ENCODE results near the gene CHST1.

DNA sequence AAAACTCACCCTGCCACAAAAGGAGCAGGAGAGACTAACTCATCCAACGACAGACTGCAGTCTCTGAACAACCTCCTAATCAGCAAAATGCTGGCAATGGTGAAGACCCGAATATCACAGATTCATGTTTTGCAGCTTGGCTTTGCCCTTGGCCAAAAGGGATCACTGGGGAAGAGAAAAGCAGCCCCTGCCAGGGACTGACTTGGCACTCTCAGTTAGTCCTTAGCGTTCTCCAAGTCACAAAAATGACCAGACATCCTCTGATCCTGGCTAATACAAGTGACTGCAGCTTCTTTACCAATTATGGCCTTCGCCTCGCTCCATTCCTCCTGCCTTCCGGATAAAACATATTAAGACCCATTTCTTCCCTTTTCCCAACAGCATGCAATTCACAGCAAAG, 22.4 kb upstream of the CHST1 start:
- TF ChIP-seq POLR2A (IDR thresholded peaks at IDR 0.05; ENCODE audit: low read depth, low read length): no peak
- no peak for TF ChIP-seq EZH2 (IDR thresholded peaks at IDR 0.05; ENCODE audit: borderline replicate concordance, low read depth, low read length, severe bottlenecking)
- TF ChIP-seq, protein P1, sequence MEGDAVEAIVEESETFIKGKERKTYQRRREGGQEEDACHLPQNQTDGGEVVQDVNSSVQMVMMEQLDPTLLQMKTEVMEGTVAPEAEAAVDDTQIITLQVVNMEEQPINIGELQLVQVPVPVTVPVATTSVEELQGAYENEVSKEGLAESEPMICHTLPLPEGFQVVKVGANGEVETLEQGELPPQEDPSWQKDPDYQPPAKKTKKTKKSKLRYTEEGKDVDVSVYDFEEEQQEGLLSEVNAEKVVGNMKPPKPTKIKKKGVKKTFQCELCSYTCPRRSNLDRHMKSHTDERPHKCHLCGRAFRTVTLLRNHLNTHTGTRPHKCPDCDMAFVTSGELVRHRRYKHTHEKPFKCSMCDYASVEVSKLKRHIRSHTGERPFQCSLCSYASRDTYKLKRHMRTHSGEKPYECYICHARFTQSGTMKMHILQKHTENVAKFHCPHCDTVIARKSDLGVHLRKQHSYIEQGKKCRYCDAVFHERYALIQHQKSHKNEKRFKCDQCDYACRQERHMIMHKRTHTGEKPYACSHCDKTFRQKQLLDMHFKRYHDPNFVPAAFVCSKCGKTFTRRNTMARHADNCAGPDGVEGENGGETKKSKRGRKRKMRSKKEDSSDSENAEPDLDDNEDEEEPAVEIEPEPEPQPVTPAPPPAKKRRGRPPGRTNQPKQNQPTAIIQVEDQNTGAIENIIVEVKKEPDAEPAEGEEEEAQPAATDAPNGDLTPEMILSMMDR (IDR thresholded peaks at IDR 0.05; ENCODE audit: extremely low read depth in 1 of 2, insufficient read depth in 1 of 2, low read depth in 1 of 2, low read length in 2 of 2): no peak
- no peak for TF ChIP-seq MYC (IDR thresholded peaks at IDR 0.05; ENCODE audit: low read depth, low read length)
- TF ChIP-seq, protein P2, sequence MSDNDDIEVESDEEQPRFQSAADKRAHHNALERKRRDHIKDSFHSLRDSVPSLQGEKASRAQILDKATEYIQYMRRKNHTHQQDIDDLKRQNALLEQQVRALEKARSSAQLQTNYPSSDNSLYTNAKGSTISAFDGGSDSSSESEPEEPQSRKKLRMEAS (IDR thresholded peaks at IDR 0.05; ENCODE audit: insufficient read depth, insufficient read length): no peak
- no peak for TF ChIP-seq JUN (IDR thresholded peaks at IDR 0.05; ENCODE audit: borderline replicate concordance, insufficient read depth, insufficient read length, low read depth)
- TF ChIP-seq POLR2AphosphoS5 (IDR thresholded peaks at IDR 0.05; ENCODE audit: insufficient read depth, low read depth, low read length): no peak
- TF ChIP-seq FOS (IDR thresholded peaks at IDR 0.05; ENCODE audit: borderline replicate concordance, insufficient read depth, low read length): no peak

Data from endothelial cell of umbilical vein (primary cell).